Right lobe of liver (tissue), 6 donors: ENCODE results near the gene LALBA. TPM values are rescaled to one million over a fixed set of nuclear protein-coding genes. Genes with fewer than 3 reads are reported as not detected.

Experiments used
- ATAC-seq, 4 donors: fragments of 200-7000 bp; cut with Tn5 transposase; one replicate each; pipeline ENCODE4 v1.9.1; 2020; ENCODE audit warnings: mild to moderate bottlenecking in 4 of 4, moderate library complexity in 4 of 4
- DNase-seq, 3 donors: peaks; one replicate each; pipeline ENCODE4 v3.0.0-alpha.2; 2020
- H3K27ac ChIP-seq, 3 donors: fragments of 200-600 bp; one replicate each; pipeline ENCODE4 v1.8.0; 2022
- H3K27me3 ChIP-seq, 2 donors: fragments of 200-600 bp; one replicate each; pipeline ENCODE4 v1.8.0; 2022
- H3K36me3 ChIP-seq, 4 donors: fragments of 200-600 bp; sonication (generic) in 1 of 4; one replicate each; pipeline versions ENCODE4 v1.5.1 to v1.8.0; 2017 to 2022; ENCODE audit warnings: control low read depth in 1 of 4
- H3K4me1 ChIP-seq, 4 donors: fragments of 200-600 bp; sonication (generic) in 1 of 4; one replicate each; pipeline versions ENCODE4 v1.5.1 to v1.8.0; 2017 to 2022; ENCODE audit warnings: control low read depth in 1 of 4
- H3K4me3 ChIP-seq, 3 donors: fragments of 200-600 bp; one replicate each; pipeline ENCODE4 v1.8.0; 2022
- H3K9me3 ChIP-seq, 4 donors: fragments of 200-600 bp; sonication (generic) in 1 of 4; one replicate each; pipeline versions ENCODE4 v1.5.1 to v1.8.0; 2017 to 2022; ENCODE audit warnings: control low read depth in 1 of 4
- POLR2A ChIP-seq: fragments of 450-650 bp; IDR thresholded peaks from one replicate; pipeline ENCODE4 v1.6.1; 2017; ENCODE audit warnings: antibody characterized with exemption, mild to moderate bottlenecking
- WGBS: methylation state at CpG from one replicate; pipeline ENCODE4 v1.1.6; 2018; ENCODE audit warnings: low coverage, low lambda C conversion rate; ENCODE audit not compliant: insufficient coverage; ENCODE audit errors: missing lambda C conversion rate; 5-methylcytosine and 5-hydroxymethylcytosine counted together
- intact Hi-C, 2 donors: fragments of 100-400 bp; cut with DNase I; formaldehyde crosslinking; loops; one replicate each; pipeline versions ENCODE4 v1.11.2 to v1.14.1; 2022
- total RNA-seq, 6 experiments: library from RNA; depleted of rRNA in 2 of 6; stranded (reverse); fragments of >200 nt in 2 of 6; fragmentation: NEBNext Ultra II Directional in 3 of 6; extraction: Animal tissue kit (Norgen Biotek cat#: 25700) in 3 of 6; gene quantifications; one replicate each; pipeline versions ENCODE4 v1.1.0 to v1.2.4, GENCODE V29; 2016 to 2023
- TF ChIP-seq, protein P1 (sequence below), 4 donors: fragments of 200-600 bp in 3 of 4; fragments of 450-650 bp in 1 of 4; IDR thresholded peaks; one replicate each; pipeline versions ENCODE4 v1.5.1 to v1.8.0; 2016 to 2022; ENCODE audit warnings: antibody characterized with exemption in 4 of 4, mild to moderate bottlenecking in 2 of 4
- donor health status: DM: no; HTN: yes; CAD: no.
- donor health status: DM: no; HTN: no; CAD: no.
- donor health status: DM: no; HTN: no; CAD: no.
- donor health status: DM: no; HTN: yes; CAD: no.
- donor health status: DM: no; HTN: yes; CAD: no.

Gene LALBA
- total RNA-seq, 6 experiments from 2014 or later = not detected

GRCh38 chr12:48542300-48542928 is 27.4 kb downstream of the LALBA start:
- intact Hi-C loops = no loop called here
- WGBS = 27% methylated on average over 7 of the region's 8 CpGs
- TF ChIP-seq, protein P1, sequence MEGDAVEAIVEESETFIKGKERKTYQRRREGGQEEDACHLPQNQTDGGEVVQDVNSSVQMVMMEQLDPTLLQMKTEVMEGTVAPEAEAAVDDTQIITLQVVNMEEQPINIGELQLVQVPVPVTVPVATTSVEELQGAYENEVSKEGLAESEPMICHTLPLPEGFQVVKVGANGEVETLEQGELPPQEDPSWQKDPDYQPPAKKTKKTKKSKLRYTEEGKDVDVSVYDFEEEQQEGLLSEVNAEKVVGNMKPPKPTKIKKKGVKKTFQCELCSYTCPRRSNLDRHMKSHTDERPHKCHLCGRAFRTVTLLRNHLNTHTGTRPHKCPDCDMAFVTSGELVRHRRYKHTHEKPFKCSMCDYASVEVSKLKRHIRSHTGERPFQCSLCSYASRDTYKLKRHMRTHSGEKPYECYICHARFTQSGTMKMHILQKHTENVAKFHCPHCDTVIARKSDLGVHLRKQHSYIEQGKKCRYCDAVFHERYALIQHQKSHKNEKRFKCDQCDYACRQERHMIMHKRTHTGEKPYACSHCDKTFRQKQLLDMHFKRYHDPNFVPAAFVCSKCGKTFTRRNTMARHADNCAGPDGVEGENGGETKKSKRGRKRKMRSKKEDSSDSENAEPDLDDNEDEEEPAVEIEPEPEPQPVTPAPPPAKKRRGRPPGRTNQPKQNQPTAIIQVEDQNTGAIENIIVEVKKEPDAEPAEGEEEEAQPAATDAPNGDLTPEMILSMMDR (IDR thresholded peaks at IDR 0.05) = peak; percentile 37 to 70 (median 58)
- no peak for TF ChIP-seq POLR2A
- Histone ChIP-seq H3K27me3 (no peaks in the 10 kb centered on the region), H3K4me3 (no peak overlapping the region), H3K9me3 (no peaks in the 10 kb centered on the region), H3K36me3 (no peaks in the 10 kb centered on the region), H3K4me1 (no peaks in the 10 kb centered on the region), H3K27ac (no peak overlapping the region)
- ATAC-seq (peak; percentile 56 to 74 (median 65)), DNase-seq (peak in 1 of 3 donors; percentile 48)

DNA sequence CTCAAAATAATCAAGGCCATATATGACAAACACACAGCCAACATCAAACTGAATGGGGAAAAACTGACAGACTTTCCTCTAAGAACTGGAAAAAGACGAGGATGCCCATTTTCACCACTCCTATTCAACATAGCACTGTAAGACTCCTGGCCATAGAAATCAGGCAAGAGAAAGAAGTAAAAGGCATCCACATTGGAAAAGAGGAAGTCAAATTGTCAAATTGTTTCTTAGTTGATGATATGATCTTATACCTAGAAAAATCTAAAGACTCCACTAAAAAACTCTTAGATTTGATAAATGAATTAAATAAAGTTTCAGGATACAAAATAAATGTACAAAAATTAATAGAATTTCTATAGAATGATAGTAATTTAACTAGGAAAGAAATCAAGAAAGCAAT is 33.2 kb downstream of the LALBA start:
- 29% methylated on average over 1 of the region's 1 CpG for WGBS
- Histone ChIP-seq H3K36me3 (no peaks in the 10 kb centered on the region), H3K9me3 (no peaks in the 10 kb centered on the region), H3K4me1 (no peaks in the 10 kb centered on the region), H3K4me3 (no peak overlapping the region), H3K27ac (no peak overlapping the region), H3K27me3 (no peaks in the 10 kb centered on the region)
- ATAC-seq (no peak), DNase-seq (no peak)
- intact Hi-C loops = no loop called here
- no peak for TF ChIP-seq POLR2A
- TF ChIP-seq, protein P1 (IDR thresholded peaks at IDR 0.05) = no peak

- ATAC-seq (no peak), DNase-seq (no peak)
- intact Hi-C loops = no loop called here
- Histone ChIP-seq H3K4me3 (no peak overlapping the region), H3K36me3 (no peaks in the 10 kb centered on the region), H3K27ac (no peak overlapping the region), H3K9me3 (no peaks in the 10 kb centered on the region), H3K4me1 (no peaks in the 10 kb centered on the region), H3K27me3 (no peaks in the 10 kb centered on the region)
- TF ChIP-seq POLR2A = no peak
- TF ChIP-seq, protein P1 (IDR thresholded peaks at IDR 0.05) = no peak
Measured at GRCh38 chr12:48532601-48533000, 37.2 kb downstream of the LALBA start.

- intact Hi-C loops = no loop called here
- H3K36me3 ChIP-seq = no peaks in the 10 kb centered on the region
Measured at GRCh38 chr12:48527891-48528670, 41.8 kb downstream of the LALBA start.

More at GRCh38 chr12:48527891-48528670, 41.8 kb downstream of the LALBA start:
- H3K27me3 ChIP-seq = no peaks in the 10 kb centered on the region
- H3K9me3 ChIP-seq = no peaks in the 10 kb centered on the region
- no peak overlapping the region for H3K27ac ChIP-seq
- H3K4me3 ChIP-seq = no peak overlapping the region
- whole genome bisulfite sequencing = 75% methylated on average over 16 of the region's 44 CpGs
- no peak for ATAC-seq
- TF ChIP-seq, protein P1 (IDR thresholded peaks at IDR 0.05) = no peak
- TF ChIP-seq POLR2A = no peak
- no peaks in the 10 kb centered on the region for H3K4me1 ChIP-seq
- DNase-seq = no peak
